ENCODE measurements around the gene ALG8. TPM values are rescaled to one million over a fixed set of nuclear protein-coding genes. Genes with fewer than 3 reads are reported as not detected.

Gene ALG8
- total and polyA plus RNA-seq, 2 of the 8 experiments (the other 6 are each of a cell fraction or from before 2014, with no cell fraction given) = 66.7 to 84.3 TPM

GRCh38 chr11:78069465-78069864 lies 70.0 kb downstream of the ALG8 start (continued):
- TF ChIP-seq FOSL1 (IDR thresholded peaks at IDR 0.05; ENCODE audit: insufficient read depth, low read depth, low read length) = no peak
